ENCODE data around the gene MR1.

DNA sequence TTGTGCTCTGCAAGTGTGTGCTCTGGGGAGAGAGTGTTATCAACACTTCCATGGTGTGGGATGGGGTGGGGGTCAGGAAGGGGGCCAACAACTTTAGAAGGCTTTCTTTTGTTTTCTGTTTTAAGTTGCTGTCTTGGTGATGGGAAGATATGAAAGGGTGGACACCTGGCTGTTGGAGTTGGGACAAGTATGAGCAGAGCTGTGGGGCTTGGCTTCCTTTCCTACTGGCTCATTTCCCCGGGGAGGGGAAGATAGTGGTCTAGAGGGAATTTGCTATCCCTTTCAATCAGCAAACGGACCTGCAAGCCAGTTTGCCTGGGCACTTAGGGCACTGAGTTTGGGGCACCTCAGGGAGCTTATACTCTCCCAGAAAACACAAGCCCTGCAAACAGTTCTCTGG is 73.9 kb downstream of the MR1 start:
- no peak for TF ChIP-seq PHB2 (IDR thresholded peaks at IDR 0.05; ENCODE audit: partially characterized antibody)
- TF ChIP-seq, protein P1, sequence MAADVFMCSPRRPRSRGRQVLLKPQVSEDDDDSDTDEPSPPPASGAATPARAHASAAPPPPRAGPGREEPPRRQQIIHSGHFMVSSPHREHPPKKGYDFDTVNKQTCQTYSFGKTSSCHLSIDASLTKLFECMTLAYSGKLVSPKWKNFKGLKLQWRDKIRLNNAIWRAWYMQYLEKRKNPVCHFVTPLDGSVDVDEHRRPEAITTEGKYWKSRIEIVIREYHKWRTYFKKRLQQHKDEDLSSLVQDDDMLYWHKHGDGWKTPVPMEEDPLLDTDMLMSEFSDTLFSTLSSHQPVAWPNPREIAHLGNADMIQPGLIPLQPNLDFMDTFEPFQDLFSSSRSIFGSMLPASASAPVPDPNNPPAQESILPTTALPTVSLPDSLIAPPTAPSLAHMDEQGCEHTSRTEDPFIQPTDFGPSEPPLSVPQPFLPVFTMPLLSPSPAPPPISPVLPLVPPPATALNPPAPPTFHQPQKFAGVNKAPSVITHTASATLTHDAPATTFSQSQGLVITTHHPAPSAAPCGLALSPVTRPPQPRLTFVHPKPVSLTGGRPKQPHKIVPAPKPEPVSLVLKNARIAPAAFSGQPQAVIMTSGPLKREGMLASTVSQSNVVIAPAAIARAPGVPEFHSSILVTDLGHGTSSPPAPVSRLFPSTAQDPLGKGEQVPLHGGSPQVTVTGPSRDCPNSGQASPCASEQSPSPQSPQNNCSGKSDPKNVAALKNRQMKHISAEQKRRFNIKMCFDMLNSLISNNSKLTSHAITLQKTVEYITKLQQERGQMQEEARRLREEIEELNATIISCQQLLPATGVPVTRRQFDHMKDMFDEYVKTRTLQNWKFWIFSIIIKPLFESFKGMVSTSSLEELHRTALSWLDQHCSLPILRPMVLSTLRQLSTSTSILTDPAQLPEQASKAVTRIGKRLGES (CRISPR knock-in tag; IDR thresholded peaks at IDR 0.05; ENCODE audit: borderline replicate concordance), result no peak
- TF ChIP-seq POLR2AphosphoS5 (IDR thresholded peaks at IDR 0.05; ENCODE audit: low read depth, low read length), result no peak
- no peak for TF ChIP-seq TAF1 (CRISPR knock-in tag; IDR thresholded peaks at IDR 0.05)
- TF ChIP-seq ZNF230 (CRISPR knock-in tag; IDR thresholded peaks at IDR 0.05), result no peak
